Erythroblast (primary cell): ENCODE measurements around the gene WDR4.
"Not testable (repeated sequence)": the region's sequence is repeated elsewhere in the genome, so short reads cannot be mapped to it uniquely, and the experiment has no call there.

Source experiments
- DNase-seq, 2 experiments: peaks; one replicate each; lab custom pipeline; 2025; lab: John Stamatoyannopoulos, UW
- GATA1 ChIP-seq: IDR thresholded peaks from 2 replicates; pipeline ENCODE4 v1.6.1; 2011; ENCODE audit warnings: low read depth, mild to moderate bottlenecking, control low read depth, low read length, moderate library complexity
- POLR2A ChIP-seq: IDR thresholded peaks from 2 replicates; pipeline ENCODE4 v1.6.1; 2011; ENCODE audit warnings: mild to moderate bottlenecking, low read length

Gene WDR4

DNA sequence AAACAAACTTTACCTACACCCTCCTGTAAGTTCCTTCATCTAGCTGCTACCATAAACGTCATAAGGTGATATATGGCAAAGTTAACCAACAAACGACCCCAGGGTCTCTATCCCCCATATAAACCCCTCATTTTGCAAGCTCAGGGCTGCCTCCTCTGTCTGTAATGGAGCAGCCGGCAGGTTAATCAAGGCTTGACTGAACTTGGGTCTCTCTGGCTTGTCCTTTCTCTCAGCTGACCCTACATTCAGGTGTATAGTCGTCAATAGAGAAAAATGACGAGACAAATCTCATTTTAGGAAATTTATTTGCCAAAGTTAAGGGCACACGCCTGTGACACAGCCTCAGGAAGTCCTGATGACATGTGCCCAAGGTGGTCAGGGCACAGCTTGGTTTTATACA is 67.4 kb downstream of the WDR4 start:
- no peak for DNase-seq
- no peak for TF ChIP-seq POLR2A
- TF ChIP-seq GATA1 = no peak

DNA sequence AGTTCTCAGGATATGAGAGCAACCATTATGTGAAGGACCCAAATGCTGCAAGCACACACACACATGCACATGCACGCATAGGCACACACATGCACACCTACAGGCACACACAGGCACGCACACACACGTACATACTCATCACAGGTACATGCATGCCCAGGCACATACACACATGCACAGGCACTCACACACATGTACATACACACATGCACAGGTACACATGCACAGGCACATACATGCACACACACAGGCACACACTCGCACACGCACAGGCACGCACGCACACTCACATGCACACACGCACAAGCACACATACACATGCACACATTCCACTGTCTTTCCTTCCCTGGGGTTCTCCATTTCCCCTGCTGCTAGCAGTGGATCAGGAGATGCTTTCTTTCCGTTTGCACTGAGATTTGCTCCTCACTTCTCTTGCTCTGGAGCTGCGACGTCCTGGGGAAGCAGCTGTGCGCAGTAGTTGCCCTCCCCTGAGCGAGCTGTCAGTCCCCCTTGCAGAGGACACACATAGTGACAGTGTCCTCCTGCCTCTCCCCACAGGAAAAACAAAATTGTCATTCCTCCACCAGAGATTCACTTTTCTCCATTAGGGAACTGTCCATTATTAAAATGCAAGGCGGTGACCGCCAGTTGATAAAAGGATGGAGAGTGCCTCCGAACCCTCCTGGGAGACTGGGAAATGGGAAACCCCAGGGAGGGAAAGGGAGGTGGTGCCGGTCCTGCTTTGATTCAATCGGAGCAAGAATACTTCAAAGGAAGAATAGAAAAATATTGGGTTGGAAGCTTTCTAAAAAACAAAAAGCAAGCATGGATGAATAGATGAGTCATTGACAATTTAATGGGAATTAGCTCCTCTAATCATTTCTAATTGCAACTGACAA is 69.5 kb downstream of the WDR4 start:
- DNase-seq = no peak
- TF ChIP-seq GATA1 (no peak), POLR2A (no peak)

DNA sequence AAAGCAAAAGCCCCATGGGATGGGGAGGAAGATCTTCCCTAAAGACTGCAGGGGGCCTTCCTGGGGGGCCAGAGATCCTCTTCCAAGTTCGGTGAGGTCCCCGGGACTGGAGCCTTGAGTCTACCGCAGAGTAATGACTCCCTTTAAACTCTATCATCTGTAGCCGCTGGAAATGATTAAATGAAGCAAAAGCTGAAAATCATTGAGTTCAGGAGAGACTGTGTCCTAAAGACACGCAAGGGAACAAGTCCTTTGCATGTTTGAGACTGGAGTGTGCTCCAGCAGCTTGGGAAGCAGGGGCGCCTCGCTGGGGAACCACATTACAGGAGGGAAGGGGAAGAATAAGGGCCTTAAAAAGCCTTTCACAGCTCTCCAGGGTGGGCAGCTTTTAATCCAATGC is 70.2 kb downstream of the WDR4 start:
- DNase-seq = no peak
- TF ChIP-seq POLR2A = no peak
- no peak for TF ChIP-seq GATA1

DNA sequence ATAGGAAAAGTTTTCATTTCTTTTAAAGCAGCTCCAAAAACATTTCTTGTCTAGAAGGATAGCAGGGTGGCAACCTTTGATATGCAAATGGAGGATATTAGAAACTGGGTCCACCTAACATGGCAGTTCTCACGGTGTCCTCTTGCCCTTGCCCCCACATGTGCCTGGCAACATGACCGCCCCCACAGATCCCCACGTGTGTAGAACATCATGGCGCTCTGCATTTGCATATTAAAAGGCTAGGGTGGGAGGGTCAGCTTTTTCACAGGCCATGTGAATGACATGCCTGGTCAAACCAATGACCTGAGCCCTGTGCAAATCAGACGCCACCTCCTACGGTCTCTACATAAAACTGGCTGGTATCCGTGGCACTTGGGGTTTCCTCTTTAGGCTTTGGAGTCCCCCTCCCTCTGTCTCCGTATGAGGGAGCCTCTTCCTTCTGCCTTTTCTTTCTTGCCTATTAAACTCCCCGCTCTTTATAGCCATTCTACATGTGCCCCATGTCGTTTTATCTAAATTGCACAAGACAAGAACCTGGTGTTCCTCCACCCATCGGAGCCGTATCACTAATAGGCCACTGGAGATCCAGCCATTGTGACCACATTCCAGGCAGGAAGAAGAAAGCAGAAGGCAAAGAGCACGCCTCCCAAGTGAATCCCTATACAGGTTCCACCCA is 71.3 kb downstream of the WDR4 start:
- no peak for DNase-seq
- TF ChIP-seq POLR2A = no peak
- TF ChIP-seq GATA1 = no peak

DNA sequence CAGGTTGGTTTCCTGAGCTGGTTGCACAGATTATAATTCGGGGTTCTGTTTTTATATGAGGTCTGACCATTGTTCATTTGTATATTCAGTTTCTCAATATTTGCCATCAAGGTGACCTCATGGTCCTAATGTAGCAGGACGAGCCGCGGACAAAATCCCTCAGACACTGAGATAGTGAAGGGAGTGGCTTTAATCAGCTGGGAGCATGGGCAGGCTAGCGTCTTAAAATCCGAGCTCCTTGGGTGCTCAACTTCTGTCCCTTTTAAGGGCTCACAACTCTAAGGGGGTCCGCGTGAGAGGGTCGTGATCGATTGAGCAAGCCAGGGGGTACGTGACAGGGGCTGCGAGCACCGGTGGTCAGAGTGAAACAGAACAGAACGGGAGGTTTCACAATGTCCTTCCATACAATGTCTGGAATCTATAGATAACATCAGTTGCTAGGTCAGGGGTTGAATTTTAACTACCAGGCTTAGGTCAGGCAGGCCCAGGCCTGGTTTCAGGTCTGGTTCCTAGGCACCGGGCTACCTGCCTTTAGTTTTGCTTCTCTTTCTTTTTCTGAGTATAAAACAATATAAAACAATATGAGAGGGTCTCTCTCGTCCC is 71.9 kb downstream of the WDR4 start:
- not testable (repeated sequence) for DNase-seq

DNA sequence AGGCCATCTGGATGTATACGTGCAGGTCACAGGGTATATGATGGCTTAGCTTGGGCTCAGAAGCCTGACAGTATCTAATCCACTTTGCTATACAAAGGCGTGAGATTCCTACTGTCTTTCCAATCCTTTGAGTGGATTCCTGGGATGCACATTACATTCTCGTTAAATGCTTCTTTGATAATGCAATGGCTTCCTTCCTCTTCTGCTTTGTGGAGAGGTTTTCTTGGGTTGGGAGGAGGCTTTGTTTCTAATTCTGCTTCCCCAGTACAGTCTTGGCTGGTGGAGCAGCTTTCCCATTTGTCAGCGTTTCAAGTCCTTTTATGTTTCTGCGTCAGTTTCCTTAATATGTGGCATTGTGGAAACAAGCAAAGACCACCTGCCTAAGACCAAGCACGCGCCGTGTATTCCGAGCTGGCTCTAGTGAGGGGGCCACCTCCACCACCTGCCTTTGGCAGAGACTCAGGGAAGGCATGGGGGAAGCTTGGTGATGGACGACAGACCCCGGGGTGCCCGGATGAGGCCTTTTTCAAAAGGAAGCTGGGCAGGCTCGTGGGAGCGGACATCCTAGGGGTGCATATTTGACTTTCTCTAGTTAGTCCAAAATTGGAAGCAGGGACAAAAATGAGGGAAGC is 72.7 kb downstream of the WDR4 start:
- TF ChIP-seq GATA1 = no peak
- TF ChIP-seq POLR2A = no peak
- DNase-seq = no peak

DNA sequence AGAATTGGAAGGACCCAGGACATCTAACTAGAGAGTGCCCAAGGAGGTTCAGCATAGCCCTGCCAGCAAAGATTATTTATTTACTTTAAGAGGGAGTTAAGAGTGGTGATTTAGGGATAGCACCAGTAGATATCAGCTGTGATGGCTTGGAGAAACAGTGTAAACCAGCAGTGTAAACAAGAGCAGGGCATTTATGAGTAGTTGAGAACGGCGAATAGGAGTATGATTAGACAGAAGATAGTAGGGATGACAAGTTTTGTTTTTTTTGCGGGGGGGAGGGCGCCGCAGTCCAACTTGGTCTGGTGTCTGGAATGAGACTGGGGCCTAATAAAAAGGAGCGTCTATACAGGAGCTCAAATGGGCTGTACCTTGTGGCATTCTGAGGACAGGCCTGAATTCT is 77.7 kb downstream of the WDR4 start:
- DNase-seq = not testable (repeated sequence)

DNA sequence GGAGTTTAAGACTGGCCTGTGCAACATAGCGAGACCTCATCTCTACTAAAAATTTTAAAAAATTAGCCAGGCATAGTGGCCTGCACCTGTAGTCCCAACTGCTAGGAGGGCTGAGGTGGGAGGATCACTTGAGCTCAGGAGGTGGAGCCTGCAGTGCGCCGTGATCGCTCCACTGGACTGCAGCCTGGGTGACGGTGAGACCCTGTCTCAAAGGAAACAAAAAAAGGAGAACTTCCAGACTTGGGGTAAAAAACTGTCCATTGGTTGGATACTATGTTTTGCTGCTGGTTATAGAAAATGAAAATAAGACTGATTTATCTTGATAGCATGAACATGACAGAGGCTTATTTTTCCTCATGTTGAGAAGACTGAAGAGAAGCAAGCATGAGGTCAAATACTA is 79.4 kb downstream of the WDR4 start:
- DNase-seq = no peak
- TF ChIP-seq GATA1 = no peak
- no peak for TF ChIP-seq POLR2A

DNA sequence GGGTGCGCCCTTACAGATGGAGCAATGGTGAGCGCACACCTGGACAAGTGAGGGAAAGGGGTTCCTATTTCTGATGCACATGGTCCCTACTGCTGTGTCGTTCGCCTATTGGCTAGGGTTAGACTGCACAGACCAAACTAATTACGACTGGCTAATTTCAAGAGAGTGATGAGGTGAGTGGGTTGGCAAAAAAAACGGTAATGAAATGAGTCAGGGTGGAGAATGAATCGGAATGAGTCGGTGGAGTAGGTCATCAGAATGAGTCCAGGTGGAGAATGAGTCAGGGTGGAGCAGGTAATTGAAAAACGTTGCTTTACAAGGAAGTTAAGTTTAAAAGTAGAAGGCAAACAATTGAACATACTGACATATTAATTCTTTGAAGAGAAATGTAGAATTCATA is 79.8 kb downstream of the WDR4 start:
- DNase-seq = no peak
- TF ChIP-seq POLR2A = no peak
- TF ChIP-seq GATA1 = no peak
